ENCODE measurements around the gene PTGDR2. TPM values are rescaled to one million over a fixed set of nuclear protein-coding genes. Genes with fewer than 3 reads are reported as not detected.

The PTGDR2 gene
- total RNA-seq, 1 donor from 2014 or later, result 0.86 TPM

DNA sequence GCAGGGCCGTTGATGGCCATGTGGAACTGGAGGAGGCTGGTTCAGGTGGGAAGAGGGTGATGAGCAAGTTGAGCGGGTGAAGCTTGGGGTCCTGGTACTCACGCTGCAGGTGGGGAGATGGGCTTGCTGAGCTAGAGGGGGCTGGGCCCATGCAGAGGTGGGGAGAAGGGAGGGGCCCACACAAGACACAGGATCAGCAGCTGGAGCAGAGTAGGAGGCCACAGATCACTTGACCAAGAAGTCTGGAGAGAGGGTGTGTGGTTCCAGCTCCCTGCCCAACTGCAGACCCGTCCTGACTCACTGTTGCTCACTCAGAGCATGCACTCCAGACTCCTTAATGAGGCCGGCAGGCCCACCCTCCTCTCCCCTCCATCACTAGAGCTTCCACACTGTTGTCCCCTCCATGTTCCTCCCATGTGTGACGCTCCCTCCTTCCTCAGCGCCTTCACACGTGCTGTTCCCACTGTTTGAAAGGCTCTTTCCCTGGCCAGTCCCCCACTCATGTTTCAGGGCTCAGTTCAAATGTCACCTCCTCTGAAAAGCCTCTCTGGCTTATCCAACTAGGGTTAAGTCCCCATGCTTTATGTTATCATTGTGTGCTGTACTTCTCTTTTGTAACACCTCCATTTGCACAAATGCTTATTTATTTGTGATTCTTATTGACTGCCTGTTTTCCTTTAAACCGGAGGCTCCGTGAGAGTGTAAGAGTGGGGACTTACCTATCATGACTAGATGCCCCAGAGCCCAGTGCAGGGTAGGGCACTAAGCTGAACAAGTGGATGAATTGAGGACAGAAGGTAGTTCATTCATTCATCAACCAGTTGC is 11.5 kb downstream of the PTGDR2 start:
- H3K27me3 ChIP-seq (ENCODE audit: low read depth), result no peaks in the 10 kb centered on the region
- H3K4me1 ChIP-seq, result peaks cover 36% of the 10 kb centered on the region
- no peak for DNase-seq
- no peak for ATAC-seq
- no peak overlapping the region for H3K27ac ChIP-seq
- intact Hi-C loops (cut with DNase I), result no loop called here
- H3K36me3 ChIP-seq, result peaks cover 20% of the 10 kb centered on the region
- TF ChIP-seq, protein P1, sequence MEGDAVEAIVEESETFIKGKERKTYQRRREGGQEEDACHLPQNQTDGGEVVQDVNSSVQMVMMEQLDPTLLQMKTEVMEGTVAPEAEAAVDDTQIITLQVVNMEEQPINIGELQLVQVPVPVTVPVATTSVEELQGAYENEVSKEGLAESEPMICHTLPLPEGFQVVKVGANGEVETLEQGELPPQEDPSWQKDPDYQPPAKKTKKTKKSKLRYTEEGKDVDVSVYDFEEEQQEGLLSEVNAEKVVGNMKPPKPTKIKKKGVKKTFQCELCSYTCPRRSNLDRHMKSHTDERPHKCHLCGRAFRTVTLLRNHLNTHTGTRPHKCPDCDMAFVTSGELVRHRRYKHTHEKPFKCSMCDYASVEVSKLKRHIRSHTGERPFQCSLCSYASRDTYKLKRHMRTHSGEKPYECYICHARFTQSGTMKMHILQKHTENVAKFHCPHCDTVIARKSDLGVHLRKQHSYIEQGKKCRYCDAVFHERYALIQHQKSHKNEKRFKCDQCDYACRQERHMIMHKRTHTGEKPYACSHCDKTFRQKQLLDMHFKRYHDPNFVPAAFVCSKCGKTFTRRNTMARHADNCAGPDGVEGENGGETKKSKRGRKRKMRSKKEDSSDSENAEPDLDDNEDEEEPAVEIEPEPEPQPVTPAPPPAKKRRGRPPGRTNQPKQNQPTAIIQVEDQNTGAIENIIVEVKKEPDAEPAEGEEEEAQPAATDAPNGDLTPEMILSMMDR (IDR thresholded peaks at IDR 0.05), result no peak
- H3K9me3 ChIP-seq, result no peaks in the 10 kb centered on the region
- no peak overlapping the region for H3K4me3 ChIP-seq

DNA sequence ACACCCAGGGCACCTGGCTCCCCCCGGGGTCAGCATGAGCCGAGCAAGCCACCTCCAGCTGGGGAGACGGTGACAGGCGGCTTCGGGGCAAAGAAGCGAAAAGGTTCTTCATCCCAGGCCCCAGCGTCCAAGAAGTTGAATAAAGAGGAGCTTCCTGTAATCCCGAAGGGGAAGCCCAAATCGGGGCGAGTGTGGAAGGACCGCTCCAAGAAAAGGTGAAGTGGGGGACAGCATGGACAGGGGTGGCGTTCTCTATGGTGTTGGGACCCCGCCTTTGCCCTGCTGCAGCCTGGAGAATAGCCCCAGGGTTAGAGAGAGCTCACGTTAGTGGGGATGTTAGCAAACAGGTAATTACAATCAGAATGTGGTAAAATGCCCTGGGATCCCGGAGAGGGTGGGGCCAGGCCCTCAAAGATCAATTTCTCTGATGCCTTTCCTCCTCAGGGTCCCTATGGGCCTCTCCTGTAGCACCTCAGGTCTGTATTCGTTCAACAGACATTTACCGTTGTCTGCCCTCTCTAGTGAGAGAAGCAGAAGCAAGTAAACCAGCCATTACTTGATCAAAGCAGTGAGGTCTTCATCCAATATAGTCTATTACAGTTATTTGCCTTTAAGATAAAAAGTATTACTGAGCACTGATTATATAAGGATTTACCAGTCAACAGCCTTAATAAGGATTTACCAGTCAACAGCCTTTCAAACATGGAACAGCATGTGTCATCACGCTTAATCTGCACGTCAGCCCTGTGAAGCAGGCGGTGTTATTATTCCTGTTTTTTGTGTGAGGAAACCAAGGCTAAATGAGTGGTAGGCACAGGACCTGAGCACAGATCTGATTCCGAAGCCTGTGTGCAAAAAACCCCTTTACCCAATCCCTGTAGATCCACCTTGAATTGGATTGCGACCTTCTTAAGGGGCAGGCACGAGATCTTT is 12.8 kb downstream of the PTGDR2 start:
- DNase-seq (no peak), ATAC-seq (peak in 1 of 2 donors; percentile 4)
- Histone ChIP-seq H3K27me3 (ENCODE audit: low read depth) (no peaks in the 10 kb centered on the region), H3K27ac (peak overlapping the region; percentile 85), H3K4me3 (peak overlapping the region; percentile 98), H3K4me1 (peaks cover 36% of the 10 kb centered on the region), H3K36me3 (peaks cover 7% of the 10 kb centered on the region), H3K9me3 (no peaks in the 10 kb centered on the region)
- intact Hi-C loops (cut with DNase I), result no loop called here
- TF ChIP-seq, protein P1 (IDR thresholded peaks at IDR 0.05), result no peak

DNA sequence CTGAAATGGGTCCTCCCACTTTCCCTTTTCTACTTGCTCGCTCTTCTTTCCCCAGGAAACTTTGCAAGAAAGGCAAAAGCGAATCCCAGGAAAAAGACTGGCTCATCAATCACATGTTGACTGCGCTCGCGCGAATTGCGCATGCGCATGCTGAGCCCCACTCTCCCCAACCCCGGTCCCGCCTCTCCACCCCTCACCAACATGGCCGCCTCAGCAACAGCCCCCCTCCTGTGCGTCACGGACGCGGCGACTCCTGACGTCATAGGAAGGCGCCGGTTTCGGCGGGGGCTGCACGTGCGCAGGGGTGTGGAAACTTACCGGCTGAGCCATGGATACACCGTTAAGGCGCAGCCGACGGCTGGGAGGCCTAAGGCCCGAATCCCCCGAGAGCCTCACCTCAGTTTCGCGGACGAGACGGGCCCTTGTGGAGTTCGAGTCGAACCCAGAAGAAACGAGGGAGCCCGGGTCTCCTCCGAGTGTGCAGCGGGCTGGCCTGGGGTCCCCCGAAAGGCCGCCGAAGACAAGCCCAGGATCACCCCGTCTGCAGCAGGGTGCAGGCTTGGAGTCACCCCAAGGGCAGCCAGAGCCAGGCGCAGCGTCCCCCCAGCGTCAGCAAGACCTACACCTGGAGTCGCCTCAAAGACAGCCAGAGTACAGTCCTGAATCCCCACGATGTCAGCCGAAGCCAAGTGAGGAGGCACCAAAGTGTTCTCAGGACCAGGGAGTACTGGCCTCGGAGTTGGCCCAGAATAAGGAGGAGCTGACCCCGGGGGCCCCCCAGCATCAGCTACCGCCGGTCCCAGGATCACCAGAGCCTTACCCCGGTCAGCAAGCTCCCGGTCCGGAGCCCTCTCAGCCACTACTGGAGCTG is 13.7 kb downstream of the PTGDR2 start, which contains the start of gene CCDC86:
Gene CCDC86, plus strand, starts transcription at position 317 of the 871 bp plus-strand sequence. Its CDS starts 12 bp downstream, at position 329.
- peak within 1 kb of the TSS; percentile 98 for H3K4me3 ChIP-seq
- no peaks in the 10 kb centered on the region for H3K9me3 ChIP-seq
- H3K36me3 ChIP-seq, result no peaks in the 10 kb centered on the region
- TF ChIP-seq, protein P1 (IDR thresholded peaks at IDR 0.05), result no peak
- no peaks in the 10 kb centered on the region for H3K27me3 ChIP-seq (ENCODE audit: low read depth)
- H3K4me1 ChIP-seq, result peaks cover 36% of the 10 kb centered on the region
- DNase-seq (peak; percentile 96), ATAC-seq (peak; percentile 97 to 98)
- peak within 1 kb of the TSS; percentile 85 for H3K27ac ChIP-seq
- intact Hi-C loops (cut with DNase I), result no loop called here

DNA sequence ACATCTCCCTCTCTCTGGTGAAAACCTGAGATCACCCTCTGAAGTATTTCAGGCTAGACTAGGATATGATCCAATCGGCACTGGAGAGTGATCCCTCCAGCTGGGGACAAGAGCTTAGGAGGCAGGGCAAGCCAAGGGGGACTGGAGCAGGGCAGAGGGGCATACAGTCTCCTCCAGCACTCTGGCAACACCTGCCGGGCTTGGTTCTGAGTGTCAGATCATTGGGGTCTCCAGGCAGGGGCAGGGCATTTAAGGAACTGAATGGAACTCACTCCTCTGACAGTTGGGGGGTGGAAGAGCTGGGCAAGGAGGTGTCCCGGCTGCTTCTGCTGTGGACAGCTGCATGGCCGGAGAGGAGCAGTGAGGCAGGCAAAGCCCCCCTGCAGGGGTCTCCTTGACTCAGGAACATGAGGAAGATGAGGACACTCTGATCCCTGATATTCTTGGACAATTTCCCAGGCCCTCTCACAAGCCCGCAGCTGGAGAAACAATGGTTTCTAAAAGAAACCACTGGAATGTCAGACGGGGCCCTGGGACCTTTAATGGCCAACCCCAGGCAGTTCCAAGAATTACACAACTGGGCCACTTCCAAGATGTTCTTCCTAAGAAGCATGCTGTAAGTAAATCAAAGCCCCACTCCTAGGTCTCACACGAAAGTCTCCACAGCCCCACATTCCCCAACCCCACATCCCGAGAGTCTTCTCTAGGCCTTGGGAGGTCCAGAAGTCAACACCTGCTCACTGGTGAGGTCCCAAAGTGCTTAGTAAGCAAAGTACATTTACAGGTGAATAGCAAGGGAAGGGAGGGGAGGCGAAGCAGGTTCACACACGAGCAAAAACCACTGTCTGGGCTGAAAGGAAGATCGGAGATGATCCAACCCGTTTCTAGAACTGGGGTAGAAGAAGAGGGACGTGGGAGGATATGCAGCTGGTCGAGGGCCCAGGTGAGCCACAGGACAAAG is 15.0 kb downstream of the PTGDR2 start:
- Histone ChIP-seq H3K36me3 (no peaks in the 10 kb centered on the region), H3K4me3 (peak overlapping the region; percentile 98), H3K27ac (peak overlapping the region; percentile 85), H3K9me3 (no peaks in the 10 kb centered on the region), H3K27me3 (ENCODE audit: low read depth) (no peaks in the 10 kb centered on the region), H3K4me1 (peaks cover 36% of the 10 kb centered on the region)
- intact Hi-C loops (cut with DNase I), result no loop called here
- DNase-seq (no peak), ATAC-seq (peak in 1 of 2 donors; percentile 4)
- TF ChIP-seq, protein P1 (IDR thresholded peaks at IDR 0.05), result no peak
